Measurements from ENCODE around the gene PCMT1.
"Not testable (repeated sequence)": the region's sequence is repeated elsewhere in the genome, so short reads cannot be mapped to it uniquely, and the experiment has no call there.

PCMT1 gene

DNA sequence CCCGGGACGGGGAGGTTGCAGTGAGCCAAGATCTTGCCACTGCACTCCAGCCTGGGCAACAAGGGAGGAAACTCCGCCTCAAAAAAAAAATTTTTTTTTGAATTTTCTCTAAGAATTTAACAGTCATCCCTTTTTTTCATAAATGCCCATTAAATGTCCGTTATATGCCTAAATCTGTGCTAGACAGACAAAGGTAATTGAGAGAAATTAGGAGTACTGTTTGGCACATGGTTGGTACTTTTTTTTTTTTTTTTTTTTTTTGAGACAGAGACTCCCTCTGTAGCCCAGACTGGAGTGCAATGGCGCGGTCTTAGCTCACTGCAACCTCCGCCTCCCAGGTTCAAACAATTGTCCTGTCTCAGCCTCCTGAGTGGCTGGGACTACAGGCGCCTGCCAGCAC, 1.7 kb downstream of the PCMT1 start:
- no peak for DNase-seq

DNA sequence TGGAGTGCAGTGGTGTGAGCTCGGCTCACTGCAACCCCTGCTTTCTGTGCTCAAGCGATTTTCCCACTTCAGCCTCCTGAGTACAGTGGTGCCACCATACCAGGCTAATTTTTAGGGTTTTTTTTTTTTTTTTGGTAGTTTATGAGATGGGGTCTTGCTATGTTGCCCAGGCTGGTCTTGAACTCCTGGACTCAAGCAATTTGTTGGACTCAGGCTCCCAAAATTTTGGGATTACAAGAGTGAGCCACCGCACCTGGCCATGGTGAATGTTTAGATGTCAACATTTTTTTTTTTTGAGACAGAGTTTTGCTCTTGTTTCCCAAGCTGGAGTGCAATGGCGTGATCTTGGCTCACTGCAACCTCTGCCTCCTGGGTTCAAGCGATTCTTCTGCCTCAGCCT, 2.4 kb downstream of the PCMT1 start:
- DNase-seq = not testable (repeated sequence)

GRCh38 chr6:149752600-149753373, 3.2 kb downstream of the PCMT1 start:
- DNase-seq = no peak

DNA sequence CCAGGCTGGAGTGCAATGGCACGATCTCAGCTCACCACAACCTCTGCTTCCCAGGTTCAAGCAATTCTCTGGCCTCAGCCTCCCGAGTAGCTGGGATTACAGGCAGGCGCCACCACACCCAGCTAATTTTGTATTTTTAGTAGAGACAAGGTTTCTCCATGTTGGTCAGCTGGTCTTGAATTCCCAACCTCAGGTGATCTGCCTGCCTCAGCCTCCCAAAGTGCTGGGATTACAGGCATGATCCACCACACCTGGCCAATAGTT, 3.8 kb downstream of the PCMT1 start:
- not testable (repeated sequence) for DNase-seq

- DNase-seq = no peak
These were observed 5.0 kb downstream of the PCMT1 start for GRCh38 chr6:149754548-149754947.

DNA sequence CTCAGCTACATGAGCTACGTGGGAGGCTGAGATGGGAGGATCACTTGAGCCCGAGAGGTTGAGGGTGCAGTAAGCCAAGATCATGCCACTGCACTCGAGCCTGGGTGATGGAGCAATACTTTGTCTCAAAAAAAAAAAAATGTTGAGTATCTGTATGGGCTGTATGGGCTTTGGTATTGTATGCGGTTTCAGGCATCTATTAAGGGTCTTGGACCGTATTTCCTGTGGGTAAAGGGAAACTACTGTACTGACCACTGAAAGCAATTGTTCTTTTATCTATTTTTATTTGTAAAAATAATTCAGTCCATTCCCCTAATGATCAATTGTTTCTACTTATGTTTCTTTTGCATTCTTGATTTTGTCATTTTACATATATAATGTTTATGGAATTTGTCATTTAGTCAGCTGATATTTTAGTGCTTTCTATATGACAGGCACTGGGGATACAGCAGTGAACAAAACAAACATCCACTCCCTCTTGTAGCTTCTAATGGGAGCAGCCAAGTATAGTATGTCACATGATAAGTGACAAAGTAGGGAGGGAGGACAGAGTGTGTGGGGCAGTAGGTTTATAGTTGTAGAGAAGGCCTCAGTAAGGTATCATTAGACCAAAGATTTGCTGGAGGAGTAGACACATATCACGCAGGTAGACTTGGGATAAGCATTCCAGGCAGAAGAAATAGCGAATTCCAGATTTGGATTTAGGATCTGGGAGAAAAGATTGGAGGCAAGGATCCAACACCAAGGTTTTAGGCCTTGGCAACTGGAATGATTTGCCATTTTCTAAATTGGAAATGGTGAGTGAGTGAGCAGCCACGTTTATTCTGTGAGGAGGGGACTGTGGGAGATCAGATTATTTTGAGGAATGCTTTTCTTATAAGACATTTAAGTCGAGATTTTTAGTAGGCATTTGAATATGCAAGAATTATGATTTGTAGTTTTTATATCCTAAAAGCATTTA, 6.0 kb downstream of the PCMT1 start:
- no peak for DNase-seq

DNA sequence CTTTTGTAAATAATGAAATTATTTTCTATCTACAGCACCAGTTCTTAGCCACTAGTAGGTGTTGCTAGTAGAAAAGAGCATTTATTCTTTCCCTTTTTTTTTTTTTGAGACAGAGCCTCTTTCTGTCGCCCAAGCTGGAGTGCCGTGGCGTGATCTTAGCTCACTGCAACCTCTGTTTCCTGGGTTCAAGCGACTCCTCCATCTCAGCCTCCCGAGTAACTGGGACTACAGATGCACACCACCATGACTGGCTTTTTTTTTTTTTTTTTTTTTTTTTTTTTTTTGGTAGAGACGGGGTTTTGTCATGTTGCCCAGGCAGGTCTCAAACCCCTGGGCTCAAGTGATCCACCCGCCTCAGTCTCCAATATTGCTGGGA, 6.7 kb downstream of the PCMT1 start:
- no peak for DNase-seq

- no peak for DNase-seq
These were observed 11.9 kb downstream of the PCMT1 start for GRCh38 chr6:149761438-149761837.

- DNase-seq = peak; percentile 5
These were observed 14.3 kb downstream of the PCMT1 start for GRCh38 chr6:149763866-149764265.

- DNase-seq = no peak
These were observed 16.7 kb downstream of the PCMT1 start for GRCh38 chr6:149766156-149766769.

DNA sequence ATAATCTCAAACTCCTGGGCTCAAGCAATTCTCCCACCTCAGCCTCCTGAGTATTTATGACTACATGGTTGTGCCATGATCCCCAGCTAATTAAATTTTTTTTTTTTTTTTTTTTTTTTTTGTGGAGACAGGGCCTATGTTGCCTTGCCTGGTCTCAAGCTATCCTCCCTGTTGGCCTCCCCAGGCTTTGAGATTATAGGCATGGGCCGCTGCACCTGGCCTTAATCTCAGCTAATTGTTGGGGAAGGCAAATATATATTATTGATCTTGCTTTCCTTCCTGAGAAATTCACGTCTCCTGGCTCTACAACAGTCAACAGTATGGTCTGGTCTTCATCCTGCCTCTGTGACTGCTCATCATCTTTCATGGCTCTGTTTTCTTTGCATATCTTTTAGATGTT, 20.1 kb downstream of the PCMT1 start:
- DNase-seq = no peak

- DNase-seq = no peak
These were observed 21.6 kb downstream of the PCMT1 start for GRCh38 chr6:149771185-149771584.

DNA sequence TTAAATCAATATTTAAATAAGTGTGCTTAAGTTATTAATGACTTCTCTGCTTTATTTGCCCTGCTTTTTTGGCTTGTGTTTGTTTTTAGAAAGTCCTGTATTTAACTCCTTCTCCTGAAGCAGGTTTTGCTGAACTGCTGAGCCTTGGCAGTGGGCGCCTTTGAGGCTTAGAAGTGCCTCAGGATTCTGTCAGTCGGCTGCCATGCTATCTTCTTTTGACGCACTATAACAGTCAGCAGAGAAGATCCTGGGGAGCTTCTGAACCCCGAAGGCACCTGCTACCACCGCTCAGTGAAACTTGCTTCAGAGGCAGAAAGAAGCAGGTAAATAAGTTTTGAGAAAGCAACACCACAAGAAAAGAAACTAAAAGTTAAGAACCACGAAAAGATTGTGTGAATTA, 22.4 kb downstream of the PCMT1 start:
- DNase-seq = no peak

DNA sequence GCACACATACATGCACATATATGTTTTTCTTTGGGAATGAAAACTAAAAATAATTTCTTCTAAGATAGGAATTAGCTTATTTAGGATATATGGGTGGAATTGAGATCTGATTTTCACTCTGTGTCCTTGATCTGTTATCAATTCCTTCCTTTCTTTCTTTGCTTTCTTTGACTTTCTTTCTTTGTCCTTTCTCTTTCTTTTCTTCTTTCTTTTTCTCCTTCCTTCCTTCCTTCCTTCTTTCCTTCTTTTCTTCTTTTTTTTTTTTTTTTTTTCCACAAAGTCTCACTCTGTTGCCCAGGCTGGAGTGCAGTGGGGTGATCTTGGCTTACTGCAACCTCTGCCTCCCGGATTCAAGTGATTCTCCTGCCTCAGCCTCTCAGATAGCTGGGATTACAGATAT, 28.1 kb downstream of the PCMT1 start:
- DNase-seq = no peak

- no peak for DNase-seq
These were observed 30.1 kb downstream of the PCMT1 start for GRCh38 chr6:149779644-149779963.

GRCh38 chr6:149781715-149782114, 32.2 kb downstream of the PCMT1 start:
- DNase-seq = no peak

- DNase-seq = no peak
These were observed 32.8 kb downstream of the PCMT1 start for GRCh38 chr6:149782337-149782736.

GRCh38 chr6:149783551-149783950, 34.0 kb downstream of the PCMT1 start:
- DNase-seq = no peak

- no peak for DNase-seq
These were observed 56.6 kb downstream of the PCMT1 start for GRCh38 chr6:149806127-149806526.

DNA sequence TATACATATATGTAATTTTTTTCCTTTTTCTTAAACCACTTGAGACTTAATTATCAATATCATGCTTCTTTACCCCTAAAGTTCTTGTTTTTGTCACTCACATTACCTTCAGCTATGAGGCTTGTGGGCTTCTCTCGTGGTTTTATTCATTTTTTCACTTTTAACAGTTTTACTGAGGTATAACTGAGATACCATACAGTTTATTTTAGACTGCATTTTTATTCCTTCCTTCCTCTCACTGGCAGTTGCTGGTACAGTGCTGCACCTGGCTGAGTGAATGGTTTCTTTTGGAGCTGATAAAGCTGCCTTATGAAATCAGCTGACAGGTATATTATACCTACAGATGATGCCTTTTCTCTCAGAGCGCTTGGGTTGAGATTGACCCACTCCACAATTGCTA, 60.3 kb downstream of the PCMT1 start:
- DNase-seq = no peak

- DNase-seq = no peak
These were observed 63.8 kb downstream of the PCMT1 start for GRCh38 chr6:149813351-149813750.

DNA sequence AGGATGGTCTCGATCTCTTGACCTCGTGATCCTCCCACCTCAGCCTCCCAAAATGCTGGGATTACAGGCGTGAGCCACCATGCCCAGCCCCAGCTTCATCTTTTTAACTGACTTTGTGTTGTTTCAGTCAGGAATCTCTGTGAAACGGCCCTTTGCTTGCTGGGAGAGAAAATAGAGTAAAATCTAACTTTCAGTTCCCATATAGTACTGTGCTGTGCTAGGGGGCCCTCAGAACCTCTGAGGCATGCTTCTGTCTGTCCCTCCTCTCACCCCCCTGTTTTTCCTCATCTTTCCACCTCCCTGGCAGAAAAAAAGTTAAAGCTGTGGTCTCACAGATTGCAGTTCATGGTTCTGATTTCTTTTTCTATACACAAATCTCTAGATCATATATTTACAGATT, 66.2 kb downstream of the PCMT1 start:
- no peak for DNase-seq

GRCh38 chr6:149820506-149820905, 71.0 kb downstream of the PCMT1 start:
- no peak for DNase-seq

DNA sequence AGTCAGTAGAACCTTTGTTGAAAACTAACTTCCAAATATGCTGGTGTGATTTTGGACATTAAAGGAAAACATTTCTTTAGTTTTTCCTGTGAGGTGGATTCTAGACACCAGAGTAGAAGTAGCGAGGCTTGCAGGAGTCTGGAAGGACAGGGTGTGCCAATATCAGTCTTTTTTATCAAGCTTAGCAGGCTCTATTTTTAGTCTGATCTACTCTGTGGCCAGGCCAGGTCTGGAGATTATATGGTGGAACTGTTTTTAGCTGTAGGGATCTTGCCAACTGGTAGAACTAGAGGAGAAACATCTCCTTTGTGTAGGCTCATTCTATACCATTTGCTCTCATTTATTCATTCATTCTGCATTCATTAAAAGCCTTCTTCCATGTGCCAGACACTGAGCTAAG, 72.0 kb downstream of the PCMT1 start:
- no peak for DNase-seq

Data from DMS79 (cell line).